Mesothelial cell of epicardium (in vitro differentiated cells): ENCODE data around the gene CDH18. TPM values are rescaled to one million over a fixed set of nuclear protein-coding genes. Genes with fewer than 3 reads are reported as not detected.

Experiments
- DNase-seq, 2 experiments: peaks; one replicate each; pipeline ENCODE4 v3.0.0; 2021; ENCODE audit warnings: low spot score in 2 of 2; ENCODE audit not compliant: unreplicated experiment in 2 of 2
- H3K27ac Mint-ChIP-seq: 2 replicates; pipeline ENCODE4 v1.8.0; 2021; ENCODE audit warnings: mixed read lengths
- H3K27me3 Mint-ChIP-seq: 2 replicates; pipeline ENCODE4 v1.8.0; 2021; ENCODE audit warnings: low read depth, mixed read lengths
- H3K36me3 Mint-ChIP-seq: 2 replicates; pipeline ENCODE4 v1.8.0; 2021; ENCODE audit warnings: mixed read lengths
- H3K4me1 Mint-ChIP-seq: 2 replicates; pipeline ENCODE4 v1.8.0; 2021; ENCODE audit warnings: mixed read lengths
- H3K4me3 Mint-ChIP-seq: 2 replicates; pipeline ENCODE4 v1.8.0; 2021; ENCODE audit warnings: mild to moderate bottlenecking, moderate library complexity, mixed read lengths
- H3K9me3 Mint-ChIP-seq: 2 replicates; pipeline ENCODE4 v1.8.0; 2021; ENCODE audit warnings: mixed read lengths
- total RNA-seq: library from RNA; stranded (reverse); gene quantifications from 3 replicates; pipeline ENCODE4 v1.2.1, GENCODE V29; 2021
- TF ChIP-seq, protein P1 (sequence below): fragments of 200-600 bp; sonication (generic); IDR thresholded peaks from one replicate; pipeline ENCODE4 v1.5.0; 2021; ENCODE audit warnings: antibody characterized with exemption; ENCODE audit not compliant: unreplicated experiment

Gene CDH18
- total RNA-seq, 1 donor from 2014 or later: 2.1 TPM

- Mint-ChIP-seq H3K27ac (no peak overlapping the region), H3K27me3 (no peaks in the 10 kb centered on the region), H3K4me1 (peaks cover 6% of the 10 kb centered on the region), H3K36me3 (no peaks in the 10 kb centered on the region), H3K4me3 (no peak overlapping the region), H3K9me3 (no peaks in the 10 kb centered on the region)
- DNase-seq: no peak
- TF ChIP-seq, protein P1, sequence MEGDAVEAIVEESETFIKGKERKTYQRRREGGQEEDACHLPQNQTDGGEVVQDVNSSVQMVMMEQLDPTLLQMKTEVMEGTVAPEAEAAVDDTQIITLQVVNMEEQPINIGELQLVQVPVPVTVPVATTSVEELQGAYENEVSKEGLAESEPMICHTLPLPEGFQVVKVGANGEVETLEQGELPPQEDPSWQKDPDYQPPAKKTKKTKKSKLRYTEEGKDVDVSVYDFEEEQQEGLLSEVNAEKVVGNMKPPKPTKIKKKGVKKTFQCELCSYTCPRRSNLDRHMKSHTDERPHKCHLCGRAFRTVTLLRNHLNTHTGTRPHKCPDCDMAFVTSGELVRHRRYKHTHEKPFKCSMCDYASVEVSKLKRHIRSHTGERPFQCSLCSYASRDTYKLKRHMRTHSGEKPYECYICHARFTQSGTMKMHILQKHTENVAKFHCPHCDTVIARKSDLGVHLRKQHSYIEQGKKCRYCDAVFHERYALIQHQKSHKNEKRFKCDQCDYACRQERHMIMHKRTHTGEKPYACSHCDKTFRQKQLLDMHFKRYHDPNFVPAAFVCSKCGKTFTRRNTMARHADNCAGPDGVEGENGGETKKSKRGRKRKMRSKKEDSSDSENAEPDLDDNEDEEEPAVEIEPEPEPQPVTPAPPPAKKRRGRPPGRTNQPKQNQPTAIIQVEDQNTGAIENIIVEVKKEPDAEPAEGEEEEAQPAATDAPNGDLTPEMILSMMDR: no peak
These were observed 132.1 kb downstream of the CDH18 start for GRCh38 chr5:19855931-19856330.

DNA sequence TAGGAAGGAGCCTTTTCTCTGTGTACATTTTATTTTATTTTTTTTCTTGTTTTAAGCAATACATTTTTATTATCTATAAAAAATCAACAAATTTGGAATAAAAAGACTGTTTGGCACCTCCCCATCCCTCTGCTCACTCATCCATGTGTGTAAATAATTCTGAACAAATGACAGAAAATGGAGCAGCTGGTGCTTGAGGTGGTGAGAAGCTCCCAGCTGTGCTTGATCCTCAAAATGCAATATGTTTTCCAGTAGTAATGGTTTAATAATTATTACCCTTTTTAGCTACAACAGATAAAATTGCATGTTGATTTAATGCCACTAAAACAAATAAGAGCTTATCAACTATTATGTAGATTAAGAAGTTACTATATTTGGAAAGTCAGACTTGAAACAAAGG is 132.5 kb downstream of the CDH18 start:
- Mint-ChIP-seq H3K27ac (no peak overlapping the region), H3K4me3 (no peak overlapping the region), H3K36me3 (no peaks in the 10 kb centered on the region), H3K4me1 (peaks cover 6% of the 10 kb centered on the region), H3K9me3 (no peaks in the 10 kb centered on the region), H3K27me3 (no peaks in the 10 kb centered on the region)
- no peak for DNase-seq
- TF ChIP-seq, protein P1: no peak

- TF ChIP-seq, protein P1: no peak
- DNase-seq: no peak
- Mint-ChIP-seq H3K27ac (no peak overlapping the region), H3K27me3 (no peaks in the 10 kb centered on the region), H3K4me3 (no peak overlapping the region), H3K36me3 (no peaks in the 10 kb centered on the region), H3K9me3 (no peaks in the 10 kb centered on the region), H3K4me1 (peaks cover 6% of the 10 kb centered on the region)
These were observed 133.0 kb downstream of the CDH18 start for GRCh38 chr5:19855031-19855430.

- H3K4me3 Mint-ChIP-seq: no peak overlapping the region
- no peaks in the 10 kb centered on the region for H3K36me3 Mint-ChIP-seq
- DNase-seq: no peak
- no peaks in the 10 kb centered on the region for H3K27me3 Mint-ChIP-seq
- peaks cover 6% of the 10 kb centered on the region for H3K4me1 Mint-ChIP-seq
- H3K27ac Mint-ChIP-seq: no peak overlapping the region
- no peaks in the 10 kb centered on the region for H3K9me3 Mint-ChIP-seq
- TF ChIP-seq, protein P1: no peak
These were observed 134.3 kb downstream of the CDH18 start for GRCh38 chr5:19853616-19854240.

- Mint-ChIP-seq H3K9me3 (peaks cover 39% of the 10 kb centered on the region), H3K27ac (no peak overlapping the region), H3K4me1 (no peaks in the 10 kb centered on the region), H3K36me3 (peaks cover 5% of the 10 kb centered on the region), H3K27me3 (no peaks in the 10 kb centered on the region), H3K4me3 (no peak overlapping the region)
- TF ChIP-seq, protein P1: no peak
- DNase-seq: no peak
These were observed 150.3 kb downstream of the CDH18 start for GRCh38 chr5:19837536-19838174.
